ENCODE data around the gene PDS5B.
"Not testable (repeated sequence)": the region's sequence is repeated elsewhere in the genome, so short reads cannot be mapped to it uniquely, and the experiment has no call there.

GRCh38 chr13:32729097-32729496 lies 142.8 kb downstream of the PDS5B start:
- TF ChIP-seq CTCF, POLR2A, POLR2AphosphoS5 (IDR thresholded peaks at IDR 0.05): not testable (repeated sequence)
